ENCODE measurements around the gene SLCO3A1. TPM values are rescaled to one million over a fixed set of nuclear protein-coding genes. Genes with fewer than 3 reads are reported as not detected.

The SLCO3A1 gene
- total RNA-seq, result 10 to 100 TPM in 1 of 4 donors, 1 to 10 TPM in 3; 4.4 to 66.2 (median 5.1) TPM

DNA sequence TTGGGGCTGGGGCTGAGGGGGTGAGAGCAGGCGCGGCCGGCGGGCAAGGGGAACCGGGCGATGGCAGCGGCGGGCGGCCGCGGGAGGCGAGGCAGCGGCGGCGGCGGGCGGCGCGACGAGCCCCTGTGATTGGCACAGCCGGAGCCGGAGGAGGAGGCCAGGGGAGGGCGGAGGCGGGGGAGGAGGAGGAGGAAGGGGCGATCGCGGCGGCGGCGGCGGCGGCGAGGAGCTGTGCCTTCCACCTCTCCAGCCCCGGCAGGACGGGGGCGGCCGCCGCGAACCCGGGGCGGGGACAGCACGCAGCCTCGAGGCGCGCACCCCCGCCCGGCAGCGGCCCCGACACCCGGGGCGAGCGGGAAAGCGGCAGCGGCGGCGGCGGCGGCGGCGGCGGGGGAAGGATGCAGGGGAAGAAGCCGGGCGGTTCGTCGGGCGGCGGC is at the start of gene SLCO3A1:
Gene SLCO3A1 (plus strand): TSS at position 198 of the 437 bp plus-strand sequence.
- in situ Hi-C loops (cut with MboI; ENCODE audit: low pct_ligation_motif_present in 1 of 4, low pct_unique_long_range_greater_than_20kb in 1 of 4, low sequenced_read_pairs in 3 of 4) (loop anchor here in 1 of 4 donors (25.0 kb wide), 1 partner anchor 109 kb away; no protein-coding TSS in a partner anchor), intact Hi-C loops (cut with DNase I; ENCODE audit: low total_unique reads) (loop anchor here (2.0 to 10.0 kb wide), 2 partner anchors 221 to 551 kb away; no protein-coding TSS in a partner anchor)
- no peak for TF ChIP-seq POLR2A (IDR thresholded peaks at IDR 0.05)
- no peak for TF ChIP-seq EP300 (IDR thresholded peaks at IDR 0.05; ENCODE audit: low read depth)
- no peak for TF ChIP-seq POLR2AphosphoS5 (IDR thresholded peaks at IDR 0.05)
- no peak for TF ChIP-seq CTCF (IDR thresholded peaks at IDR 0.05)
- H3K4me3 ChIP-seq, result peak within 1 kb of the TSS; percentile 41 to 79 (median 72)
- DNase-seq, result peak; percentile 79
- peaks cover 10 to 44% (median 29%) of the 10 kb centered on the region in 4 donors for H3K4me1 ChIP-seq
- H3K27me3 ChIP-seq, result no peaks in the 10 kb centered on the region
- 0% methylated on average over 12 to 37 of the region's 67 CpGs for WGBS, 2 donors (ENCODE audit: low coverage in 1 of 2)
- no peaks in the 10 kb centered on the region for H3K9me3 ChIP-seq
- no peaks in the 10 kb centered on the region for H3K36me3 ChIP-seq
- H3K27ac ChIP-seq, result peak within 1 kb of the TSS; percentile 87 to 92 (median 90)

DNA sequence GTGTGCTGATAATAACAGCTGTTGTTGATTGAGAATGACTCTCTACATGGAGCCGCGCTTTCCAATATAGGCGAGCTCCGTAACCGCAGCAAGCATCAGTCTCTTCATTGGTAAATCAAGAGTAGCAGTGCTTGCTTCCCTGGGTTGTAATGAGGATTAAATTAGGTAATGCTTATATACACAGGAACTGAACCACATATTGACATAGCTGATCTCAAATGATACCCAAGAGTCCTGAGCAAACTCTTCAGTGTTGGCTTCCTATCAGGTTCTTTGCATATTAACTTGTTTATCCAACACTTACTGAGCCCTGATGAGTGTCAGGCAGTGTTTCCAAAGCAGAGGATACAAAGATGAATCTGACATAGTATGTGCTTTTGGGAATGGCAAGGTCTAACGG is 46.4 kb upstream of the SLCO3A1 start:
- H3K9me3 ChIP-seq, result no peaks in the 10 kb centered on the region
- no peaks in the 10 kb centered on the region for H3K4me1 ChIP-seq
- intact Hi-C loops (cut with DNase I; ENCODE audit: low total_unique reads) (loop anchor here (5.0 kb wide), 1 partner anchor 605 kb away; no protein-coding TSS in a partner anchor), in situ Hi-C loops (cut with MboI; ENCODE audit: low pct_ligation_motif_present in 1 of 4, low pct_unique_long_range_greater_than_20kb in 1 of 4, low sequenced_read_pairs in 3 of 4) (no loop called here)
- peaks cover 4% of the 10 kb centered on the region for H3K27me3 ChIP-seq
- H3K4me3 ChIP-seq, result no peak overlapping the region
- no peaks in the 10 kb centered on the region for H3K36me3 ChIP-seq
- WGBS, 2 donors (ENCODE audit: low coverage in 1 of 2), result 84 to 90% methylated on average over 6 of the region's 6 CpGs
- DNase-seq, result no peak
- no peak overlapping the region for H3K27ac ChIP-seq
- TF ChIP-seq CTCF (IDR thresholded peaks at IDR 0.05), result no peak
- no peak for TF ChIP-seq POLR2A (IDR thresholded peaks at IDR 0.05)
- no peak for TF ChIP-seq EP300 (IDR thresholded peaks at IDR 0.05; ENCODE audit: low read depth)
- no peak for TF ChIP-seq POLR2AphosphoS5 (IDR thresholded peaks at IDR 0.05)

DNA sequence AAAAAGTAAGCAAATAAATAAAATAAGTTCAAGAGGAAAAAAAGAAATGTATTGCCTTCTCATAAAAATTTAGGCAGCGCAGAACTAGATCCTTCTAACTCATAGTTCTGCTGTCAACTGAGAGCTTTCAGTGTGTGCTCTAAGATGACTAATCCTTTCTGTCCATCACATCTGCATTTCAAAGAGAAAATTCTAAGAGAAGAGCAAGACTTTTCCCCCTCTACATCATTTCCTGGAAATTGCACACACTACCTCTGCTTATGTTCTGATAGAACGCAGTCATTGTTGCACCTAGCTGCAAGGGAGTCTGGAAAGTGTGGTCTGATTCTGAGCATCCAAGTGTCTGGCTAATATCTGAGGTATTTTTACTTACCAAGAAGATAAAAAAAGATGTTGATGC is 39.6 kb upstream of the SLCO3A1 start:
- 87 to 90% methylated on average over 2 of the region's 2 CpGs for WGBS, 2 donors (ENCODE audit: low coverage in 1 of 2)
- no peaks in the 10 kb centered on the region for H3K36me3 ChIP-seq
- DNase-seq, result no peak
- H3K27ac ChIP-seq, result no peak overlapping the region
- no peaks in the 10 kb centered on the region for H3K4me1 ChIP-seq
- no peaks in the 10 kb centered on the region for H3K27me3 ChIP-seq
- no peak overlapping the region for H3K4me3 ChIP-seq
- TF ChIP-seq EP300 (IDR thresholded peaks at IDR 0.05; ENCODE audit: low read depth) (no peak), POLR2AphosphoS5 (IDR thresholded peaks at IDR 0.05) (no peak), POLR2A (IDR thresholded peaks at IDR 0.05) (no peak), CTCF (IDR thresholded peaks at IDR 0.05) (no peak)
- H3K9me3 ChIP-seq, result peaks cover 5 to 6% of the 10 kb centered on the region in 2 donors
- intact Hi-C loops (cut with DNase I; ENCODE audit: low total_unique reads), result no loop called here
- in situ Hi-C loops (cut with MboI; ENCODE audit: low pct_ligation_motif_present in 1 of 4, low pct_unique_long_range_greater_than_20kb in 1 of 4, low sequenced_read_pairs in 3 of 4), result no loop called here

DNA sequence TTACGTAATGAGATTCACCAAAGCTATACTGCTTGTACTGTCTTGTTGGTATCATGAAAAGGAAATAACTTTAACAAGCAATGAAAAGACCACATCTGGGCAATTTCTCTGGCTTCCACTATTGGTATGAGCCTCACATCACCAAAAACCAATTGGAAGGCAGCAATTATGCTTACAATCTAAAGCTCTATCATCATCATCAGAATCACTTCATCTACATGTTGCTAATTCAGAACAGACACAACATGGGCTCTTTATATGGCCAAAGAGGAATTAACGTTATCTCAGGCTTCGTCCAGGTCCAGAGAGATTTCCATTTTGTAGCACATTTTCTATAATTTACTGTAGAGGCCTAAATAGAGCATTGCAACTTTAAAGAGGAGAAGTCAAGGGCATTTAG is 36.6 kb upstream of the SLCO3A1 start:
- Histone ChIP-seq H3K27ac (no peak overlapping the region), H3K9me3 (peaks cover 5 to 6% of the 10 kb centered on the region in 2 donors), H3K4me3 (no peak overlapping the region), H3K36me3 (no peaks in the 10 kb centered on the region), H3K27me3 (no peaks in the 10 kb centered on the region), H3K4me1 (no peaks in the 10 kb centered on the region)
- no peak for DNase-seq
- intact Hi-C loops (cut with DNase I; ENCODE audit: low total_unique reads), result no loop called here
- in situ Hi-C loops (cut with MboI; ENCODE audit: low pct_ligation_motif_present in 1 of 4, low pct_unique_long_range_greater_than_20kb in 1 of 4, low sequenced_read_pairs in 3 of 4), result no loop called here
- TF ChIP-seq POLR2A (IDR thresholded peaks at IDR 0.05) (no peak), POLR2AphosphoS5 (IDR thresholded peaks at IDR 0.05) (no peak), CTCF (IDR thresholded peaks at IDR 0.05) (no peak), EP300 (IDR thresholded peaks at IDR 0.05; ENCODE audit: low read depth) (no peak)
- 86 to 91% methylated on average over 3 of the region's 3 CpGs for WGBS, 2 donors (ENCODE audit: low coverage in 1 of 2)

Measured in transverse colon (tissue), 4 donors.